ENCODE results near the gene WDR88. TPM values are rescaled to one million over a fixed set of nuclear protein-coding genes. Genes with fewer than 3 reads are reported as not detected.
"Not testable (repeated sequence)": the region's sequence is repeated elsewhere in the genome, so short reads cannot be mapped to it uniquely, and the experiment has no call there.

Gene WDR88
- total and polyA plus RNA-seq, 2 donors (not counting 3 experiments of a cell fraction or from before 2014, with no cell fraction given) = not detected

GRCh38 chr19:33125929-33126388 lies 6.0 kb upstream of the WDR88 start:
- Histone ChIP-seq H3K27me3 (ENCODE audit: control insufficient read depth in 2 of 2, insufficient read depth in 2 of 2, low read length in 2 of 2) (no peaks in the 10 kb centered on the region), H3K9ac (replicated peaks; ENCODE audit: extremely low read depth, insufficient read depth, low read length) (no peak overlapping the region), H3K79me2 (ENCODE audit: control insufficient read depth, insufficient read depth, low read length) (no peaks in the 10 kb centered on the region), H3K27ac (ENCODE audit: insufficient read depth, low read depth, low read length) (no peak overlapping the region), H3K4me2 (ENCODE audit: insufficient read depth, low read length) (no peak overlapping the region), H3K36me3 (ENCODE audit: control insufficient read depth in 2 of 2, extremely low read depth in 1 of 2, insufficient read depth in 2 of 2, low read length in 2 of 2) (peaks cover 0 to 2% of the 10 kb centered on the region in 2 experiments), H3K4me3 (replicated peaks in 1 of 3; ENCODE audit: insufficient read depth in 1 of 3, low read depth in 1 of 3, low read length in 3 of 3) (no peak overlapping the region), H3K4me1 (ENCODE audit: control insufficient read depth, extremely low read depth, insufficient read depth, low read length) (no peaks in the 10 kb centered on the region), H4K20me1 (replicated peaks; ENCODE audit: control insufficient read depth, extremely low read depth, insufficient read depth, low read length) (no peaks in the 10 kb centered on the region), H2AFZ (ENCODE audit: low read depth, low read length) (peak overlapping the region; percentile 85), H3K9me1 (replicated peaks; ENCODE audit: control insufficient read depth, extremely low read depth, insufficient read depth, low read length) (no peaks in the 10 kb centered on the region), H3K9me3 (replicated peaks; ENCODE audit: control insufficient read depth, insufficient read depth, low read length) (no peaks in the 10 kb centered on the region)
- intact Hi-C loops (cut with micrococcal nuclease) = loop anchor here (1.0 to 5.0 kb wide), 3 partner anchors 51 to 281 kb away; no protein-coding TSS in a partner anchor
- ChIA-PET POLR2A (no interaction called here), CTCF (interaction anchor here (0.6 to 5.8 kb wide), 18 partner anchors 8 to 642 kb away, joined by 3 to 113 read pairs (median 5); no protein-coding TSS in a partner anchor)
- TF ChIP-seq FOS (IDR thresholded peaks at IDR 0.05; ENCODE audit: borderline replicate concordance, insufficient read depth, low read length) = no peak
- TF ChIP-seq, protein P1, sequence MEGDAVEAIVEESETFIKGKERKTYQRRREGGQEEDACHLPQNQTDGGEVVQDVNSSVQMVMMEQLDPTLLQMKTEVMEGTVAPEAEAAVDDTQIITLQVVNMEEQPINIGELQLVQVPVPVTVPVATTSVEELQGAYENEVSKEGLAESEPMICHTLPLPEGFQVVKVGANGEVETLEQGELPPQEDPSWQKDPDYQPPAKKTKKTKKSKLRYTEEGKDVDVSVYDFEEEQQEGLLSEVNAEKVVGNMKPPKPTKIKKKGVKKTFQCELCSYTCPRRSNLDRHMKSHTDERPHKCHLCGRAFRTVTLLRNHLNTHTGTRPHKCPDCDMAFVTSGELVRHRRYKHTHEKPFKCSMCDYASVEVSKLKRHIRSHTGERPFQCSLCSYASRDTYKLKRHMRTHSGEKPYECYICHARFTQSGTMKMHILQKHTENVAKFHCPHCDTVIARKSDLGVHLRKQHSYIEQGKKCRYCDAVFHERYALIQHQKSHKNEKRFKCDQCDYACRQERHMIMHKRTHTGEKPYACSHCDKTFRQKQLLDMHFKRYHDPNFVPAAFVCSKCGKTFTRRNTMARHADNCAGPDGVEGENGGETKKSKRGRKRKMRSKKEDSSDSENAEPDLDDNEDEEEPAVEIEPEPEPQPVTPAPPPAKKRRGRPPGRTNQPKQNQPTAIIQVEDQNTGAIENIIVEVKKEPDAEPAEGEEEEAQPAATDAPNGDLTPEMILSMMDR (IDR thresholded peaks at IDR 0.05; ENCODE audit: extremely low read depth in 1 of 2, insufficient read depth in 1 of 2, low read depth in 1 of 2, low read length in 2 of 2) = peak; percentile 83 to 87
- peak; percentile 73 for DNase-seq (ENCODE audit: low read depth, low spot score)
- dilution Hi-C loops (cut with MboI; ENCODE audit: extremely low pct_ligation_motif_present, low sequenced_read_pairs) = no loop called here
- no TSS peak for BruUV-seq (replicated peaks)
- FAIRE-seq = peak; percentile 99

DNA sequence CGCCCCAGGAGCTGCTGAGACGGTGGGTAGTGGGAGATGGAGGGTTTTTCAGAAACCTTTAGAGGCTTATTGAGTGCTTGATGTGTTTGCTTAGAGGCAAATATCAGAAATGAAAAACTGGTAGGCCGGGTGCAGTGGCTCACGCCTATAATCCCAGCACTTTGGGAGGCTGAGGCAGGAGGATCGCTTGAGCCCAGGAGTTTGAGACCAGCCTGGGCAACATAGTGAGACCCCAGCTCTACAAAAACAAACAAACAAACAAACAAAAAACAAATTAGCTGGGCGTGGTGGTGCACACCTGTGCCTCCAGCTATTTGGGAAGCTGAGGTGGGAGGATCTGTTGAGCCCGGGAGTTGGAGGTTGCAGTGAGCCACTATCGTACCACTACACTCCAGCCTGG lies 5.2 kb upstream of the WDR88 start:
- BruUV-seq (replicated peaks); DNase-seq (ENCODE audit: low read depth, low spot score); H3K27ac ChIP-seq (ENCODE audit: insufficient read depth, low read depth, low read length); H3K9ac ChIP-seq (replicated peaks; ENCODE audit: extremely low read depth, insufficient read depth, low read length); H3K9me3 ChIP-seq (replicated peaks; ENCODE audit: control insufficient read depth, insufficient read depth, low read length); H4K20me1 ChIP-seq (replicated peaks; ENCODE audit: control insufficient read depth, extremely low read depth, insufficient read depth, low read length); dilution Hi-C loops (cut with MboI; ENCODE audit: extremely low pct_ligation_motif_present, low sequenced_read_pairs); H3K36me3 ChIP-seq (ENCODE audit: control insufficient read depth in 2 of 2, extremely low read depth in 1 of 2, insufficient read depth in 2 of 2, low read length in 2 of 2); H2AFZ ChIP-seq (ENCODE audit: low read depth, low read length); POLR2A ChIA-PET; H3K4me2 ChIP-seq (ENCODE audit: insufficient read depth, low read length); H3K27me3 ChIP-seq (ENCODE audit: control insufficient read depth in 2 of 2, insufficient read depth in 2 of 2, low read length in 2 of 2); FAIRE-seq; H3K4me1 ChIP-seq (ENCODE audit: control insufficient read depth, extremely low read depth, insufficient read depth, low read length); H3K79me2 ChIP-seq (ENCODE audit: control insufficient read depth, insufficient read depth, low read length); H3K4me3 ChIP-seq (replicated peaks in 1 of 3; ENCODE audit: insufficient read depth in 1 of 3, low read depth in 1 of 3, low read length in 3 of 3); H3K9me1 ChIP-seq (replicated peaks; ENCODE audit: control insufficient read depth, extremely low read depth, insufficient read depth, low read length): not testable (repeated sequence)
- CTCF ChIA-PET = interaction anchor here (0.6 to 5.8 kb wide), 5 partner anchors 10 to 152 kb away, joined by 3 to 37 read pairs (median 6); no protein-coding TSS in a partner anchor
- intact Hi-C loops (cut with micrococcal nuclease) = loop anchor here (1.0 to 5.0 kb wide), 3 partner anchors 50 to 281 kb away; no protein-coding TSS in a partner anchor
